HCT116 (cell line): ENCODE data around the gene INIP. TPM values are rescaled to one million over a fixed set of nuclear protein-coding genes. Genes with fewer than 3 reads are reported as not detected.
"Not testable (repeated sequence)": the region's sequence is repeated elsewhere in the genome, so short reads cannot be mapped to it uniquely, and the experiment has no call there.

Source experiments
- ATAC-seq: fragments of 200-7000 bp; cut with Tn5 transposase; 2 replicates; pipeline ENCODE4 v1.9.1; 2020; ENCODE audit warnings: mild to moderate bottlenecking, moderate library complexity
- BruUV-seq: library from RNA; stranded (reverse); fragments of 400-500 nt; replicated peaks from 2 replicates; lab custom pipeline; 2021; lab: Mats Ljungman, UMichigan
- CTCF ChIA-PET: fragments of 300-600 bp; sonication (Branson Sonifier 250); formaldehyde crosslinking; loops from one replicate; lab custom pipeline; 2021; ENCODE audit warnings: antibody characterized with exemption; lab: Charles Lee
- POLR2A ChIA-PET: fragments of 300-600, 350-600 bp; sonication (Branson Sonifier 250); formaldehyde crosslinking; loops from one replicate; lab custom pipeline; 2021; ENCODE audit warnings: antibody characterized with exemption; lab: Charles Lee
- RAD21 ChIA-PET, 2 experiments: fragments of 300-600 bp; sonication (Branson Sonifier 250); formaldehyde crosslinking; loops; one replicate each; lab custom pipeline; 2023; ENCODE audit warnings: low total read pairs in 2 of 2; ENCODE audit not compliant: uncharacterized antibody in 2 of 2, unreplicated experiment in 2 of 2, low non-redundant PET in 1 of 2; lab: Charles Lee
- DNase-seq: peaks from one replicate; pipeline ENCODE4 v3.0.0-alpha.2; 2010; ENCODE audit warnings: low read depth, low spot score
- H2AFZ ChIP-seq: fragments of 200-600 bp; shearing (Covaris generic), sonication (generic); 2 replicates; pipeline ENCODE4 v1.6.1; 2017; ENCODE audit warnings: low read depth, mixed run types, mixed read lengths, antibody characterized with exemption, low read length; ENCODE audit not compliant: poor library complexity, severe bottlenecking
- H3K27ac ChIP-seq: 2 replicates; pipeline ENCODE4 v1.5.1; 2012; ENCODE audit warnings: low read depth, low read length
- H3K27me3 ChIP-seq: fragments of 200-600 bp; sonication (generic); 2 replicates; pipeline ENCODE4 v1.6.1; 2016; ENCODE audit warnings: mixed run types, low read length, mixed read lengths; ENCODE audit not compliant: insufficient read depth
- H3K36me3 ChIP-seq, 2 experiments: fragments of 200-500 bp in 1 of 2; fragments of 200-600 bp in 1 of 2; sonication (Bioruptor generic) in 1 of 2; sonication (generic) in 1 of 2; 2 replicates each; pipeline versions ENCODE4 v1.5.1 to v1.6.1; 2014 to 2016; ENCODE audit warnings: low read length in 2 of 2, inconsistent platforms in 1 of 2, mixed read lengths in 1 of 2, mixed run types in 1 of 2; ENCODE audit not compliant: insufficient read depth in 2 of 2, control insufficient read depth in 1 of 2
- H3K4me1 ChIP-seq, 2 experiments: fragments of 200-600 bp in 1 of 2; sonication (generic) in 1 of 2; 2 replicates each; pipeline versions ENCODE4 v1.5.1 to v1.6.1; 2012 to 2017; ENCODE audit warnings: low read length in 2 of 2, inconsistent platforms in 1 of 2, mild to moderate bottlenecking in 1 of 2, mixed read lengths in 1 of 2, mixed run types in 1 of 2, moderate library complexity in 1 of 2; ENCODE audit not compliant: insufficient read depth in 2 of 2, control insufficient read depth in 1 of 2
- H3K4me2 ChIP-seq: fragments of 200-600 bp; sonication (generic); 2 replicates; pipeline ENCODE4 v1.6.1; 2017; ENCODE audit warnings: mixed run types, low read length, mixed read lengths
- H3K4me3 ChIP-seq, 2 experiments: fragments of 200-600 bp in 1 of 2; sonication (generic) in 1 of 2; replicated peaks in 1 of 2; 2 replicates each; pipeline ENCODE4 v1.5.1; 2011 to 2016; ENCODE audit warnings: low read length in 2 of 2, control low read depth in 1 of 2, low read depth in 1 of 2, mild to moderate bottlenecking in 1 of 2, mixed read lengths in 1 of 2, mixed run types in 1 of 2
- H3K79me2 ChIP-seq: fragments of 200-600 bp; sonication (generic); 2 replicates; pipeline ENCODE4 v1.6.1; 2017; ENCODE audit warnings: mild to moderate bottlenecking, mixed run types, low read length, moderate library complexity, mixed read lengths; ENCODE audit not compliant: insufficient read depth
- H3K9ac ChIP-seq: fragments of 200-600 bp; sonication (generic); 2 replicates; pipeline ENCODE4 v1.6.1; 2016; ENCODE audit warnings: low read length, mixed read lengths
- H3K9me2 ChIP-seq: fragments of 200-600 bp; sonication (generic), shearing (Covaris generic); 2 replicates; pipeline ENCODE4 v1.6.1; 2017; ENCODE audit warnings: mixed run types, mild to moderate bottlenecking, moderate library complexity; ENCODE audit not compliant: insufficient read depth
- H3K9me3 ChIP-seq, 2 experiments: fragments of 200-500 bp in 1 of 2; fragments of 200-600 bp in 1 of 2; sonication (Bioruptor generic) in 1 of 2; sonication (generic) in 1 of 2; 2 replicates each; pipeline ENCODE4 v1.6.1; 2014 to 2017; ENCODE audit warnings: low read length in 2 of 2, mixed read lengths in 2 of 2, inconsistent platforms in 1 of 2, low read depth in 1 of 2, mild to moderate bottlenecking in 1 of 2, mixed run types in 1 of 2, moderate library complexity in 1 of 2; ENCODE audit not compliant: control insufficient read depth in 1 of 2, insufficient read depth in 1 of 2
- H4K20me1 ChIP-seq: fragments of 200-600 bp; sonication (generic), shearing (Covaris generic); 2 replicates; pipeline ENCODE4 v1.6.1; 2017; ENCODE audit warnings: mixed run types, mild to moderate bottlenecking, moderate library complexity; ENCODE audit not compliant: insufficient read depth
- CBX3 ChIP-seq: IDR thresholded peaks from 2 replicates; pipeline ENCODE4 v1.6.1; 2012; ENCODE audit warnings: low read depth
- CEBPB ChIP-seq: IDR thresholded peaks from 2 replicates; pipeline ENCODE4 v1.6.1; 2012; ENCODE audit warnings: low read depth
- EGR1 ChIP-seq: IDR thresholded peaks from 2 replicates; pipeline ENCODE4 v1.6.1; 2012; ENCODE audit warnings: low read depth
- EZH2 ChIP-seq: fragments of 200-600 bp; sonication (generic); IDR thresholded peaks from 2 replicates; pipeline ENCODE4 v1.6.1; 2017; ENCODE audit warnings: antibody characterized with exemption, mixed run types
- EZH2phosphoT487 ChIP-seq: fragments of 200-600 bp; IDR thresholded peaks from 2 replicates; pipeline ENCODE4 v1.6.1; 2018; ENCODE audit warnings: antibody characterized with exemption, borderline replicate concordance
- FOSL1 ChIP-seq: IDR thresholded peaks from 2 replicates; pipeline ENCODE4 v1.6.1; 2012; ENCODE audit warnings: low read depth
- JUND ChIP-seq: IDR thresholded peaks from 2 replicates; pipeline ENCODE4 v1.6.1; 2012
- POLR2A ChIP-seq: IDR thresholded peaks from 2 replicates; pipeline ENCODE4 v1.7.0; 2011; ENCODE audit warnings: borderline replicate concordance; ENCODE audit not compliant: insufficient read depth, insufficient read length; ENCODE audit errors: extremely low read depth
- RAD21 ChIP-seq: IDR thresholded peaks from 2 replicates; pipeline ENCODE4 v1.6.1; 2012; ENCODE audit warnings: low read depth, mild to moderate bottlenecking
- SIN3A ChIP-seq: IDR thresholded peaks from 2 replicates; pipeline ENCODE4 v1.6.1; 2012; ENCODE audit warnings: low read depth
- SP1 ChIP-seq: IDR thresholded peaks from 2 replicates; pipeline ENCODE4 v1.6.1; 2012; ENCODE audit warnings: low read depth
- SRF ChIP-seq: IDR thresholded peaks from 2 replicates; pipeline ENCODE4 v1.6.1; 2012; ENCODE audit warnings: low read depth
- TCF7L2 ChIP-seq: IDR thresholded peaks from 2 replicates; pipeline ENCODE4 v1.7.0; 2011; ENCODE audit warnings: borderline replicate concordance, inconsistent platforms; ENCODE audit not compliant: insufficient read depth, insufficient read length; ENCODE audit errors: extremely low read depth
- YY1 ChIP-seq: IDR thresholded peaks from 2 replicates; pipeline ENCODE4 v1.6.1; 2011; ENCODE audit warnings: low read length, low read depth, moderate library complexity, mild to moderate bottlenecking; ENCODE audit not compliant: insufficient replicate concordance; ENCODE audit errors: extremely low read depth
- ZFX ChIP-seq: fragments of 450-650 bp; IDR thresholded peaks from 2 replicates; pipeline ENCODE4 v1.6.1; 2017
- intact Hi-C: fragments of 100-400 bp; cut with micrococcal nuclease; formaldehyde crosslinking; loops from 2 replicates; pipeline ENCODE4 v1.10.0; 2022
- total RNA-seq: library from RNA; stranded (reverse); gene quantifications from one replicate; pipeline ENCODE4 v1.2.1, GENCODE V29; 2021; ENCODE audit not compliant: unreplicated experiment
- TF ChIP-seq, protein P1 (sequence below), 3 experiments: fragments of 200-600 bp in 1 of 3; sonication (generic) in 1 of 3; IDR thresholded peaks in 2 of 3; conservative IDR thresholded peaks in 1 of 3; 2 replicates each; pipeline ENCODE4 v1.5.1; 2012 to 2017; ENCODE audit warnings: low read depth in 2 of 3, low read length in 2 of 3, antibody characterized with exemption in 1 of 3, borderline replicate concordance in 1 of 3, control low read depth in 1 of 3, mild to moderate bottlenecking in 1 of 3, mixed read lengths in 1 of 3, mixed run types in 1 of 3, moderate library complexity in 1 of 3; ENCODE audit not compliant: insufficient read depth in 1 of 3
- TF ChIP-seq, protein P2 (sequence below): IDR thresholded peaks from 2 replicates; pipeline ENCODE4 v1.6.1; 2012
- TF ChIP-seq, protein P3 (sequence below): IDR thresholded peaks from 2 replicates; pipeline ENCODE4 v1.6.1; 2012
- TF ChIP-seq, protein P4 (sequence below): IDR thresholded peaks from 2 replicates; pipeline ENCODE4 v1.6.1; 2011; ENCODE audit warnings: mild to moderate bottlenecking, low read length, moderate library complexity; ENCODE audit not compliant: insufficient replicate concordance; ENCODE audit errors: extremely low read depth

The INIP gene
- total RNA-seq, 1 experiment from 2014 or later = 28.9 TPM

DNA sequence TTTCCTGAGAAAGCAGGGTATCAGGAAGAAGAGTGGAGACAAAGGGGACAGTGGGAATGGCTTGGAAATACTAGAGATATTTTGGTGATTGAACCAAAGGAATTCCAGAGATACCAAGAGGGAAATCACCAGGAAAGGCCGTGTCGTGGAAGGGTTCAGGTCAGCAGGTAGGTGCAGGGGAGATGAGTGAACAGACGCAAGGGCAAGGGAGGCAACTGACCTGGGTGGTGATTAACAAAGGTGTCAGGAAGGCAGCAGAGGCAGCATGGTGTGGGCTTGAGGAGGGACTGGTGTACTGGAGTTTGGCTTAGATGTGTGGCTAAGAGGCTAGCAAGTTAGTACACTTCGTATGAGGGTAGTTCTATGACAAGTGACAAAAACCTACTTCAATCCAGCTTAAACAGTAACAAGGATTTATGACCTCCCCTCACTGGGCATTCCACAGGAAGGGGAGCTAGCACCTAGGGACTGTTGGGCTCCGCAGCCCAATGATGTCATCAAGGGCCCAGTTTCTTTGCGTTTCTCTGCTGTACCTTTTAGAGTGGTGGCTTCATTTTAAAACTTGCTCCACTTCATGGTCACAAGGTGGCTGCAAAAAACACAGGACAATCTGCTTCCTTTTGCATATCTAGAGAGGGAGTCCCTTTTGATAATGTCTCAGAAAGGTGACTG is 37.0 kb downstream of the INIP start (continued):
- TF ChIP-seq FOSL1 = no peak
- no peak for TF ChIP-seq TCF7L2
- TF ChIP-seq SIN3A = no peak
- no peak for TF ChIP-seq RAD21

DNA sequence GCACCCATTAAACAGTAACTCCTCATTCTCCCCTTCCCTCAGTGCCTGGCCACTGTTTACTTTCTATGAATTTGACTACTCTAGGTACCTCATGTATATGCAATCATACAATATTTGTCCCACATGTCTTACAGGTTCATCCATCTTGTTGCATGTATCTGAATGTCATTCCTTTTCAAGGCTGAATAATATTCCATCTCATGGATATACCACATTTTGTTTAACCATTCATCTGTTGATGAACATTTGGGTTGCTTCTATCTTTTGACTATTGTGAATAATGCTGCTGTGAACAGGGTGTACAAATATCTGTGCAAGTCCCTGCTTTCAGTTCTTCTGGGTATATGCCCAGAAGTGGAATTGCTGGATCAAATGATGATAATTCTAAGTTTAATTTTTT is 40.9 kb downstream of the INIP start:
- H3K4me2 ChIP-seq = no peak overlapping the region
- DNase-seq (no peak), ATAC-seq (no peak)
- H4K20me1 ChIP-seq = no peaks in the 10 kb centered on the region
- H3K27me3 ChIP-seq = no peaks in the 10 kb centered on the region
- H2AFZ ChIP-seq = no peak overlapping the region
- TF ChIP-seq SRF (no peak), ZFX (no peak), EGR1 (no peak), FOSL1 (no peak), CEBPB (no peak), CBX3 (no peak), SIN3A (no peak), EZH2phosphoT487 (no peak), RAD21 (no peak), JUND (no peak), TCF7L2 (no peak), EZH2 (no peak), SP1 (no peak), POLR2A (no peak), YY1 (no peak)
- TF ChIP-seq, protein P1, sequence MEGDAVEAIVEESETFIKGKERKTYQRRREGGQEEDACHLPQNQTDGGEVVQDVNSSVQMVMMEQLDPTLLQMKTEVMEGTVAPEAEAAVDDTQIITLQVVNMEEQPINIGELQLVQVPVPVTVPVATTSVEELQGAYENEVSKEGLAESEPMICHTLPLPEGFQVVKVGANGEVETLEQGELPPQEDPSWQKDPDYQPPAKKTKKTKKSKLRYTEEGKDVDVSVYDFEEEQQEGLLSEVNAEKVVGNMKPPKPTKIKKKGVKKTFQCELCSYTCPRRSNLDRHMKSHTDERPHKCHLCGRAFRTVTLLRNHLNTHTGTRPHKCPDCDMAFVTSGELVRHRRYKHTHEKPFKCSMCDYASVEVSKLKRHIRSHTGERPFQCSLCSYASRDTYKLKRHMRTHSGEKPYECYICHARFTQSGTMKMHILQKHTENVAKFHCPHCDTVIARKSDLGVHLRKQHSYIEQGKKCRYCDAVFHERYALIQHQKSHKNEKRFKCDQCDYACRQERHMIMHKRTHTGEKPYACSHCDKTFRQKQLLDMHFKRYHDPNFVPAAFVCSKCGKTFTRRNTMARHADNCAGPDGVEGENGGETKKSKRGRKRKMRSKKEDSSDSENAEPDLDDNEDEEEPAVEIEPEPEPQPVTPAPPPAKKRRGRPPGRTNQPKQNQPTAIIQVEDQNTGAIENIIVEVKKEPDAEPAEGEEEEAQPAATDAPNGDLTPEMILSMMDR (IDR thresholded peaks at IDR 0.05 in 2 of 3, conservative IDR thresholded peaks at IDR 0.05 in 1 of 3; ENCODE audit: borderline replicate concordance in 1 of 3, insufficient read depth in 1 of 3, low read depth in 2 of 3, low read length in 2 of 3) = no peak
- TF ChIP-seq, protein P2, sequence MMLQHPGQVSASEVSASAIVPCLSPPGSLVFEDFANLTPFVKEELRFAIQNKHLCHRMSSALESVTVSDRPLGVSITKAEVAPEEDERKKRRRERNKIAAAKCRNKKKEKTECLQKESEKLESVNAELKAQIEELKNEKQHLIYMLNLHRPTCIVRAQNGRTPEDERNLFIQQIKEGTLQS = no peak
- TF ChIP-seq, protein P3, sequence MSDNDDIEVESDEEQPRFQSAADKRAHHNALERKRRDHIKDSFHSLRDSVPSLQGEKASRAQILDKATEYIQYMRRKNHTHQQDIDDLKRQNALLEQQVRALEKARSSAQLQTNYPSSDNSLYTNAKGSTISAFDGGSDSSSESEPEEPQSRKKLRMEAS = no peak
- TF ChIP-seq, protein P4, sequence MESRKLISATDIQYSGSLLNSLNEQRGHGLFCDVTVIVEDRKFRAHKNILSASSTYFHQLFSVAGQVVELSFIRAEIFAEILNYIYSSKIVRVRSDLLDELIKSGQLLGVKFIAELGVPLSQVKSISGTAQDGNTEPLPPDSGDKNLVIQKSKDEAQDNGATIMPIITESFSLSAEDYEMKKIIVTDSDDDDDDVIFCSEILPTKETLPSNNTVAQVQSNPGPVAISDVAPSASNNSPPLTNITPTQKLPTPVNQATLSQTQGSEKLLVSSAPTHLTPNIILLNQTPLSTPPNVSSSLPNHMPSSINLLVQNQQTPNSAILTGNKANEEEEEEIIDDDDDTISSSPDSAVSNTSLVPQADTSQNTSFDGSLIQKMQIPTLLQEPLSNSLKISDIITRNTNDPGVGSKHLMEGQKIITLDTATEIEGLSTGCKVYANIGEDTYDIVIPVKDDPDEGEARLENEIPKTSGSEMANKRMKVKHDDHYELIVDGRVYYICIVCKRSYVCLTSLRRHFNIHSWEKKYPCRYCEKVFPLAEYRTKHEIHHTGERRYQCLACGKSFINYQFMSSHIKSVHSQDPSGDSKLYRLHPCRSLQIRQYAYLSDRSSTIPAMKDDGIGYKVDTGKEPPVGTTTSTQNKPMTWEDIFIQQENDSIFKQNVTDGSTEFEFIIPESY = no peak
- no peaks in the 10 kb centered on the region for H3K36me3 ChIP-seq
- ChIA-PET RAD21 (no interaction called here), CTCF (no interaction called here), POLR2A (no interaction called here)
- no peak overlapping the region for H3K27ac ChIP-seq
- no peaks in the 10 kb centered on the region for H3K79me2 ChIP-seq
- no peak overlapping the region for H3K4me3 ChIP-seq
- BruUV-seq = no TSS peak
- peaks cover 6 to 11% of the 10 kb centered on the region in 2 experiments; a peak in 2 of 4 replicates for H3K9me3 ChIP-seq
- H3K9ac ChIP-seq = no peak overlapping the region
- no peaks in the 10 kb centered on the region for H3K9me2 ChIP-seq
- H3K4me1 ChIP-seq = no peaks in the 10 kb centered on the region
- intact Hi-C loops = no loop called here

DNA sequence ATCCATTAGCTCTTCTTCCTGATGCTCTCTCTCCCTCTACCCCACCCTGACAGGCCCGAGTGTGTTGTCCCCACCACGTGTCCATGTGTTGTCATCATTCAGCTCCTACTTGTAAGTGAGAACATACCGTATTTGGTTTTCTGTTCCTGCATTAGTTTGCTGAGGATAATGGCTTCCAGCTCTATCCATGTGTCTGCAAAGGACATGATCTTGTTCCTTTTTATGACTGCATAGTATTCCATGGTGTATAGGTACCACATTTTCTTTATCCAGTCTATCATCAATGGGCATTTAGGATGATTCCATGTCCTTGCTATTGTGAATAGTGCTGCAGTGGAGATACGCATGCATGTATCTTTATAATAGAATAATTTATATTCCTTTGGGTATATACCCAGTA is 44.7 kb downstream of the INIP start:
- intact Hi-C loops, H2AFZ ChIP-seq, H4K20me1 ChIP-seq, RAD21 ChIA-PET, H3K27me3 ChIP-seq, H3K79me2 ChIP-seq, H3K4me3 ChIP-seq, POLR2A ChIA-PET, H3K4me1 ChIP-seq, H3K9ac ChIP-seq, H3K27ac ChIP-seq, ATAC-seq, H3K4me2 ChIP-seq, H3K9me2 ChIP-seq, BruUV-seq, H3K36me3 ChIP-seq, CTCF ChIA-PET, DNase-seq: not testable (repeated sequence)
- H3K9me3 ChIP-seq = peaks cover 0 to 11% of the 10 kb centered on the region in 2 experiments; a peak in 1 of 4 replicates
